Measurements from ENCODE around the gene LEAP2.

The LEAP2 gene

DNA sequence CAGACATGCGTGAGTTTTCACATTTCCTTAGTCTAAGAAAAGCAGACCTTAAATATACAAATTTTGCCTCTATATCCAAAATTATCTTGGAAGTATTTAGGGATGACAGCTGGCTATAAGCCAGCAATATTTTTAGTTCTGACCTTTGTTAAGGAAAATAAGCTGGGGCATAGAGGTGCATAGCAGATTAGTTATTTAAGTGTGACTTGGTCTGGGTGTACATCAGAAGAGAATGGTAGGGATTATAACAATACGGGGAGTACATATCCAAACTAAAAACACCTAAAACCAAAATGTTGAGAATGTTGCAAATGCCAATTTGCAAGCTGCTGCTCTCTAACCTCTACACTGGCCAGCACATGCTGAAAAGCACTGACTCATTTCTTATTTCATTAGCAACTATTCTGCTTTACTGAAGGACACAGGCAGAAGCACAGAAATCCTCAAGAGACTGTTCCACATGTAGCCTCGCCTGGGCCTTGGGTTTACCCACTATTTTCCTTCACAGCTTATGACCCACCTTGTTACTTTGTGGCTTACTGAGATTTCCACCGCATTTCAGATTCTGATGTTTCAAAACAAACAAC lies 22.3 kb downstream of the LEAP2 start:
- Histone ChIP-seq H3K9me3 (ENCODE audit: control insufficient read depth in 5 of 5, low read length in 5 of 5) (no peaks in the 10 kb centered on the region), H3K36me3 (ENCODE audit: control insufficient read depth in 5 of 5, insufficient read depth in 5 of 5, low read length in 5 of 5) (peaks cover 52 to 74% (median 57%) of the 10 kb centered on the region in 5 donors), H3K4me1 (ENCODE audit: control insufficient read depth in 5 of 5, insufficient read depth in 5 of 5, low read length in 5 of 5) (peaks cover 0 to 6% (median 2%) of the 10 kb centered on the region in 5 donors), H3K4me3 (ENCODE audit: low read depth in 1 of 5, low read length in 5 of 5) (no peak overlapping the region), H3K27me3 (ENCODE audit: control insufficient read depth in 5 of 5, insufficient read depth in 4 of 5, low read length in 5 of 5) (no peaks in the 10 kb centered on the region), H3K27ac (ENCODE audit: low read depth, low read length) (no peak overlapping the region), H3K9ac (ENCODE audit: low read length in 5 of 5) (no peak overlapping the region)

DNA sequence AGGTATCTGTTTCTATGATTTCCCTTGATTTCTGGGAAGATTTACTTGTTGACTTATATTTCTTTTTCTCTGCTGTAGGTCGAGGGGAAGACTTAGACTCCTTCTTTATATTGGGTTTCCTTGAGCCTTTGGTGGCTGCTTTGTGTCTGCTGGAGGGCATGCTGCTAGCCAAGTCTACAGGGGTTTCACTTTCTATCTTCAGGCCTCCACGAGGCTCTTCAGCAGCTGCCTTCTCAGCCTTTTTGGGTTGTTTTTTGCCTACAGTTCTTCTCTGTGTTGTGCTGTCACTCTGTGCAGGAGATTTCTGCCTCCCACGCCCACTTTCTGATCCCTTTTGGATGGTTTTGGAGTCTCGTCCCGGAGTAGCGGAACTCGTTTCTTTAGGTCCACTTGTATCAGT lies 23.2 kb downstream of the LEAP2 start:
- peak overlapping the region in 1 of 5 donors; percentile 10 for H3K9ac ChIP-seq (ENCODE audit: low read length in 5 of 5)
- no peak overlapping the region for H3K4me3 ChIP-seq (ENCODE audit: low read depth in 1 of 5, low read length in 5 of 5)
- H3K36me3 ChIP-seq (ENCODE audit: control insufficient read depth in 5 of 5, insufficient read depth in 5 of 5, low read length in 5 of 5), result peaks cover 51 to 75% (median 61%) of the 10 kb centered on the region in 5 donors
- no peaks in the 10 kb centered on the region for H3K27me3 ChIP-seq (ENCODE audit: control insufficient read depth in 5 of 5, insufficient read depth in 4 of 5, low read length in 5 of 5)
- no peaks in the 10 kb centered on the region for H3K9me3 ChIP-seq (ENCODE audit: control insufficient read depth in 5 of 5, low read length in 5 of 5)
- no peak overlapping the region for H3K27ac ChIP-seq (ENCODE audit: low read depth, low read length)
- H3K4me1 ChIP-seq (ENCODE audit: control insufficient read depth in 5 of 5, insufficient read depth in 5 of 5, low read length in 5 of 5), result peaks cover 0 to 6% (median 2%) of the 10 kb centered on the region in 5 donors

DNA sequence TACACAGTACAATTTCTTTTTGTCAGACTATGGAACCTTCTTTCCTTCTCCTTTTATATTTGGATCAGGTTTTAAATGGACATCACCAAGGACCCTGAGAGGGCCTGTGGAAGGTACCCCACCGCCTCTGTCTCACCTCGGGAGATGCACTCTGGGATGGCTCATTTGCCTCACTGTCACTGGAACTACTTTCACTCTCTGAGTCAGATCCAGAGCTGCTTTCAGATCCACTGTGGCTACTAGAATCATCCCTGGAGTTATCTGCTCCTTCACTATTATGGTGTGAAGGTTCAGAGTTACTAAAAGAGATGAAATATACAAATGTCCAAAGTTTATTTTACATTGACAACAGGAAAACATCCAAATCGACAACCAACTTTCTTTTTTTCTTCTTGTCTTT lies 24.6 kb downstream of the LEAP2 start:
- H3K9me3 ChIP-seq (ENCODE audit: control insufficient read depth in 5 of 5, low read length in 5 of 5), result no peaks in the 10 kb centered on the region
- no peak overlapping the region for H3K9ac ChIP-seq (ENCODE audit: low read length in 5 of 5)
- H3K4me1 ChIP-seq (ENCODE audit: control insufficient read depth in 5 of 5, insufficient read depth in 5 of 5, low read length in 5 of 5), result peaks cover 0 to 6% (median 2%) of the 10 kb centered on the region in 5 donors
- no peak overlapping the region for H3K27ac ChIP-seq (ENCODE audit: low read depth, low read length)
- no peaks in the 10 kb centered on the region for H3K27me3 ChIP-seq (ENCODE audit: control insufficient read depth in 5 of 5, insufficient read depth in 4 of 5, low read length in 5 of 5)
- H3K36me3 ChIP-seq (ENCODE audit: control insufficient read depth in 5 of 5, insufficient read depth in 5 of 5, low read length in 5 of 5), result peaks cover 38 to 61% (median 50%) of the 10 kb centered on the region in 5 donors
- H3K4me3 ChIP-seq (ENCODE audit: low read depth in 1 of 5, low read length in 5 of 5), result no peak overlapping the region

DNA sequence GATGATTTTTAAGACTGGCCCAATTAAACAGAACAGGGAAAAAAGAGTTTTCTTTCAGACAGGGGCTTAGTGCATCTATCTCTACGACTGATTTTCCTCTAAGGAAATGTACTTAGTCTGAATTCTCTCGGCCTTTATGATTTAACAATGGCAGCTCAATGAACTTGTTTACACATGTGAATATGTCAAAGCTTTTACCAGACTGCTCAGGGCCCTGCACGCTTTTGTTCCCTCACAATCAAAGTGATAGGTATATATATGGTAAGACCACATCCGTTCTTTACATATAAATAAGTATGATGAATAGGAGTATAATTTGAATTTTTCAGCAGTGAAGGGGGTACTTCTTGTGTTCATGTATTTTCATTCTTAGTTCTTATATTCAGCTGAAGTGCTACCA lies 27.6 kb downstream of the LEAP2 start:
- Histone ChIP-seq H3K4me1 (ENCODE audit: control insufficient read depth in 5 of 5, insufficient read depth in 5 of 5, low read length in 5 of 5) (peaks cover 0 to under 1% (median 0%) of the 10 kb centered on the region in 5 donors), H3K36me3 (ENCODE audit: control insufficient read depth in 5 of 5, insufficient read depth in 5 of 5, low read length in 5 of 5) (peaks cover 20 to 39% (median 31%) of the 10 kb centered on the region in 5 donors), H3K9ac (ENCODE audit: low read length in 5 of 5) (no peak overlapping the region), H3K9me3 (ENCODE audit: control insufficient read depth in 5 of 5, low read length in 5 of 5) (no peaks in the 10 kb centered on the region), H3K27ac (ENCODE audit: low read depth, low read length) (no peak overlapping the region), H3K27me3 (ENCODE audit: control insufficient read depth in 5 of 5, insufficient read depth in 4 of 5, low read length in 5 of 5) (no peaks in the 10 kb centered on the region), H3K4me3 (ENCODE audit: low read depth in 1 of 5, low read length in 5 of 5) (no peak overlapping the region)

DNA sequence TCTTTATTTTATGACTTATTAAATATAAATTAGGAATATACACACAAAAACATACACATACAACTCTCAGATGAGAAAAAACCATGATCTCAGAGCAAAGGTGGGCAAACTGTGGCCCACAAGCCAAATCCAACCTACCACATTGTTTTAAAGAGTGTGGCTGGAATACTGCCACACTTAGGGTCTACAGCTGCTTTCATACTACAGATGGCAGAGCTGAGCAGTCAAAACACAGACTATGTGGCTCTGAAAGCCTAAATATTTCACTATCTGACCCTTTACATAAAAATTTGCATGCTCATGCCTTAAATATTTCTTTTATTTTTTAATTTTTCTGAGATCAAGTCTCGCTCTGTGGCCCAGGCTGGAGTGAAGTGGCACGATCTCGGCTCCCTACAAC lies 28.3 kb downstream of the LEAP2 start:
- H3K27me3 ChIP-seq (ENCODE audit: control insufficient read depth in 5 of 5, insufficient read depth in 4 of 5, low read length in 5 of 5), result no peaks in the 10 kb centered on the region
- H3K27ac ChIP-seq (ENCODE audit: low read depth, low read length), result no peak overlapping the region
- no peaks in the 10 kb centered on the region for H3K4me1 ChIP-seq (ENCODE audit: control insufficient read depth in 5 of 5, insufficient read depth in 5 of 5, low read length in 5 of 5)
- H3K4me3 ChIP-seq (ENCODE audit: low read depth in 1 of 5, low read length in 5 of 5), result no peak overlapping the region
- peaks cover 13 to 32% (median 24%) of the 10 kb centered on the region in 5 donors for H3K36me3 ChIP-seq (ENCODE audit: control insufficient read depth in 5 of 5, insufficient read depth in 5 of 5, low read length in 5 of 5)
- H3K9me3 ChIP-seq (ENCODE audit: control insufficient read depth in 5 of 5, low read length in 5 of 5), result no peaks in the 10 kb centered on the region
- H3K9ac ChIP-seq (ENCODE audit: low read length in 5 of 5), result no peak overlapping the region

DNA sequence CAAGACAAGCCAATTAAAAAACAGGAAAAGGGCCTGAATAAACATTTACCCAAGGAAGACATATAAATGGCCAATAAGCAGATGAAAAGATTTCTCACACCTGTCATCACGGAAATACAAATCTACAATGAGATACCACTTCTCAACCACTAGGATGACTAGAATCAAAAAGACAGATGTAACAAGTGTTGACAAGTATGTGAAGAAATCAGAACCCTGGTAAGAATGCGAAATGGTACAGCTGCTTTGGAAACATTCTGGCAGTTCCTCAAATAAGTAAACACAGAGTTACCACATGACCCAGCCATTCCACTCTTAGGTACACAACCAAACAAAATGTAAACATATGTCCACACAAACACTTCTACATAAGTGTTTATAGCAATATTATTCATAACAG lies 32.5 kb downstream of the LEAP2 start:
- Histone ChIP-seq H3K4me1 (ENCODE audit: control insufficient read depth in 5 of 5, insufficient read depth in 5 of 5, low read length in 5 of 5) (no peaks in the 10 kb centered on the region), H3K36me3 (ENCODE audit: control insufficient read depth in 5 of 5, insufficient read depth in 5 of 5, low read length in 5 of 5) (peaks cover 0 to 28% (median 23%) of the 10 kb centered on the region in 5 donors), H3K9me3 (ENCODE audit: control insufficient read depth in 5 of 5, low read length in 5 of 5) (no peaks in the 10 kb centered on the region), H3K27me3 (ENCODE audit: control insufficient read depth in 5 of 5, insufficient read depth in 4 of 5, low read length in 5 of 5) (no peaks in the 10 kb centered on the region), H3K27ac (ENCODE audit: low read depth, low read length) (no peak overlapping the region), H3K9ac (ENCODE audit: low read length in 5 of 5) (no peak overlapping the region), H3K4me3 (ENCODE audit: low read depth in 1 of 5, low read length in 5 of 5) (no peak overlapping the region)

DNA sequence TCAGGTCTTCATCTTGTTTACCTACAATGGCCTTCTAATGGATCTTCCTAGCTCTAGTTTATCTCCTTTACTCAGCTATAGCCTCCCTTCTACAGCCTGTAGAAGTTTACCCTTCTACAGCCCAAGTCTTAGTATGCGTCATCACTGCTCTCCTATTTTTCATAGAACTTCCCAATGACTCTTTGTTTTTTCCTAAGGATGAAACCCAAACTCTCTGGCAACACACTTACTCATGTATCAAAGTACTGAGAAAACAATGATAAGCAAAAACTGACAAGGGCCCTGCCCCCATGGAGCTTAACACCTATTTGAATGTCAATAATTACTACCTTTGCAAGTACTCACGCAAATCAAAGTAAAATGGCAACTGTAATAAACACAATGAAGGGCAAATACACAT lies 33.7 kb downstream of the LEAP2 start:
- Histone ChIP-seq H3K36me3 (ENCODE audit: control insufficient read depth in 5 of 5, insufficient read depth in 5 of 5, low read length in 5 of 5) (peaks cover 1 to 27% (median 22%) of the 10 kb centered on the region in 5 donors), H3K4me3 (ENCODE audit: low read depth in 1 of 5, low read length in 5 of 5) (no peak overlapping the region), H3K4me1 (ENCODE audit: control insufficient read depth in 5 of 5, insufficient read depth in 5 of 5, low read length in 5 of 5) (no peaks in the 10 kb centered on the region), H3K9me3 (ENCODE audit: control insufficient read depth in 5 of 5, low read length in 5 of 5) (no peaks in the 10 kb centered on the region), H3K9ac (ENCODE audit: low read length in 5 of 5) (no peak overlapping the region), H3K27me3 (ENCODE audit: control insufficient read depth in 5 of 5, insufficient read depth in 4 of 5, low read length in 5 of 5) (no peaks in the 10 kb centered on the region), H3K27ac (ENCODE audit: low read depth, low read length) (no peak overlapping the region)

DNA sequence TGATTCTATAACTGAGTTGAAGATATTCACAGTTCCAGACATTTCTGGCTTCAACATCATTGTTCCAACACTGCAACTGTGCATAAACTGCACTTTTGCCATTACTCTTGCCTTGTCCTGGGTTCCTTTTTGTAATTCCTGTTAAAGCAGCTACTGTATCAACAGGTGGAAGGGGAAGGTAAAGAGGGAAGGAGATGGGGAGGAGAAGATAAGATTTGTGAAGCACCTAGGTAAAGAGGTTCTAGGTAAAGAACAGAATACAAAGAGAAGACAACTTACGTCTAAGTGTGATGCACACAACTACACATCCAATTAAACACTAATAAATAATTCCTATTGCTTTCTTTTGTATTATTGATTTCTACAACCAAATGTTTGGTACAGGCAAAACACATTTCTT lies 36.2 kb downstream of the LEAP2 start:
- Histone ChIP-seq H3K36me3 (ENCODE audit: control insufficient read depth in 5 of 5, insufficient read depth in 5 of 5, low read length in 5 of 5) (peaks cover 12 to 44% (median 25%) of the 10 kb centered on the region in 5 donors), H3K9me3 (ENCODE audit: control insufficient read depth in 5 of 5, low read length in 5 of 5) (no peaks in the 10 kb centered on the region)

DNA sequence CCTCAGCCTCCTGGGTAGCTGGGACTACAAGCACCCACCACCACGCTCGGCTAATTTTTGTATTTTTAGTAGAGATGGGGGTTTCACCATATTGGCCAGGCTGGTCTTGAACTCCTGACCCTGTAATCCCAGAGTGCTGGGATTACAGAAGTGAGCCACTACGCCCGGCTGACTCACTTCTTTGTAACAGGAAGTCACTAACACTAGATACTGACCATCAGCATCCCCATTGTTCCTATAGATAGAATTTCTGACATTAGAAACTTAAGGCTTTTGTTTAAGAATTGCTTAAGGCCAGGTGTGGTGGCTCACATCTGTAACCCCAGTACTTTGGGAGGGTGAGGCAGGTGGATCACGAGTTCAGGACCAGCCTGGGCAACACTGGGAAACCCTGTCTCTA lies 42.2 kb downstream of the LEAP2 start:
- Histone ChIP-seq H3K27ac (ENCODE audit: low read depth, low read length) (no peak overlapping the region), H3K9ac (ENCODE audit: low read length in 5 of 5) (no peak overlapping the region), H3K36me3 (ENCODE audit: control insufficient read depth in 5 of 5, insufficient read depth in 5 of 5, low read length in 5 of 5) (peaks cover 12 to 38% (median 19%) of the 10 kb centered on the region in 5 donors), H3K9me3 (ENCODE audit: control insufficient read depth in 5 of 5, low read length in 5 of 5) (no peaks in the 10 kb centered on the region), H3K4me3 (ENCODE audit: low read depth in 1 of 5, low read length in 5 of 5) (no peak overlapping the region), H3K27me3 (ENCODE audit: control insufficient read depth in 5 of 5, insufficient read depth in 4 of 5, low read length in 5 of 5) (no peaks in the 10 kb centered on the region), H3K4me1 (ENCODE audit: control insufficient read depth in 5 of 5, insufficient read depth in 5 of 5, low read length in 5 of 5) (no peaks in the 10 kb centered on the region)

More for the DNA sequence above, 36.2 kb downstream of the LEAP2 start:
- Histone ChIP-seq H3K9ac (ENCODE audit: low read length in 5 of 5) (no peak overlapping the region), H3K4me3 (ENCODE audit: low read depth in 1 of 5, low read length in 5 of 5) (no peak overlapping the region), H3K27me3 (ENCODE audit: control insufficient read depth in 5 of 5, insufficient read depth in 4 of 5, low read length in 5 of 5) (no peaks in the 10 kb centered on the region), H3K27ac (ENCODE audit: low read depth, low read length) (no peak overlapping the region), H3K4me1 (ENCODE audit: control insufficient read depth in 5 of 5, insufficient read depth in 5 of 5, low read length in 5 of 5) (no peaks in the 10 kb centered on the region)

DNA sequence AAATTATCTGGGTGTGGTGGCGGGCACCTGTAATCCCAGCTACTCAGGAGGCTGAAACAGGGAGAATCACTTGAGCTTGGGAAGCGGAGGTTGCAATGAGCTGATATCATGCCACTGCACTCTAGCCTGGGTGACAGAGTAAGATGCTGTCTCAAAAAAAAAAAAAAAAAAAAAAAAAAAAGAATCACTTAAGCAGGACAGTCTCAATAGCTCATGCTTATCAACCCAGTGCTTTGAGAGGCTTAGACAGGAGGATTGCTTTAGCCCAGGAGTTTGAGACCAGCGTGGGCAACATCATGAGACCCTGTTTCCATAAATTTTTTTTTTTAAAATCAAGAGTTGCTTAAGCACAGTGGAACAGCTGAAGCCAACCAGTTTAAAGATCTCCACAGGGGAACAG lies 42.6 kb downstream of the LEAP2 start:
- H3K9ac ChIP-seq (ENCODE audit: low read length in 5 of 5), result no peak overlapping the region
- no peaks in the 10 kb centered on the region for H3K4me1 ChIP-seq (ENCODE audit: control insufficient read depth in 5 of 5, insufficient read depth in 5 of 5, low read length in 5 of 5)
- H3K4me3 ChIP-seq (ENCODE audit: low read depth in 1 of 5, low read length in 5 of 5), result no peak overlapping the region
- H3K27me3 ChIP-seq (ENCODE audit: control insufficient read depth in 5 of 5, insufficient read depth in 4 of 5, low read length in 5 of 5), result no peaks in the 10 kb centered on the region
- peaks cover 10 to 40% (median 21%) of the 10 kb centered on the region in 5 donors for H3K36me3 ChIP-seq (ENCODE audit: control insufficient read depth in 5 of 5, insufficient read depth in 5 of 5, low read length in 5 of 5)
- no peak overlapping the region for H3K27ac ChIP-seq (ENCODE audit: low read depth, low read length)
- H3K9me3 ChIP-seq (ENCODE audit: control insufficient read depth in 5 of 5, low read length in 5 of 5), result no peaks in the 10 kb centered on the region

Data from subcutaneous abdominal adipose tissue (tissue), 5 donors.